K562 (cell line): Measurements from ENCODE around the gene CFP. TPM values are rescaled to one million over a fixed set of nuclear protein-coding genes. Genes with fewer than 3 reads are reported as not detected.

Source experiments
- ATAC-seq: fragments of 200-7000 bp; cut with Tn5 transposase; 3 replicates; pipeline ENCODE4 v1.9.1; 2020; ENCODE audit warnings: moderate library complexity
- BruUV-seq: library from RNA; stranded (reverse); fragments of 400-500 nt; replicated peaks from 2 replicates; lab custom pipeline; 2021; lab: Mats Ljungman, UMichigan
- CTCF ChIA-PET: fragments of 300-600 bp; formaldehyde crosslinking; extraction: SDS; loops from one replicate; lab custom pipeline; 2021; ENCODE audit warnings: low intra/inter-chr PET ratio; lab: Yijun Ruan, JAX
- POLR2A ChIA-PET: fragments of 300-600, 350-650 bp; sonication (Branson Sonifier 250); formaldehyde crosslinking; extraction: SDS; loops from one replicate; lab custom pipeline; 2021; ENCODE audit warnings: antibody characterized with exemption, inconsistent platforms; lab: Yijun Ruan, JAX
- DNase-seq, 4 experiments: peaks; one replicate each; pipeline versions ENCODE4 v3.0.0 to v3.0.0-alpha.2; 2011 to 2018; ENCODE audit warnings: low spot score in 3 of 4, mixed read lengths in 3 of 4; ENCODE audit errors: extremely low read depth in 1 of 4
- FAIRE-seq: peaks from 2 replicates; lab custom pipeline; 2011; peaks lifted over from hg19 to GRCh38; lab: Jason Lieb, UNC
- H2AFZ ChIP-seq: 2 replicates; pipeline ENCODE4 v1.6.0; 2011; ENCODE audit warnings: low read depth, low read length, control low read depth, inconsistent platforms
- H3K27ac ChIP-seq: fragments of 200-600 bp; 3 replicates; pipeline ENCODE4 v1.8.0; 2011; ENCODE audit warnings: low read depth, mild to moderate bottlenecking, control low read depth, inconsistent platforms, low read length, moderate library complexity, mixed read lengths; ENCODE audit errors: extremely low read depth
- H3K27me3 ChIP-seq, 2 experiments: fragments of 300-600 bp in 1 of 2; 2 replicates in 1 of 2; 3 replicates in 1 of 2; pipeline versions ENCODE4 v1.6.0 to v1.8.0; 2011; ENCODE audit warnings: inconsistent platforms in 2 of 2, low read length in 2 of 2, mild to moderate bottlenecking in 1 of 2, mixed read lengths in 1 of 2, moderate library complexity in 1 of 2; ENCODE audit not compliant: control insufficient read depth in 2 of 2, insufficient read depth in 2 of 2
- H3K36me3 ChIP-seq: fragments of 300-600 bp; 3 replicates; pipeline ENCODE4 v1.8.0; 2011; ENCODE audit warnings: mild to moderate bottlenecking, low read length, inconsistent platforms; ENCODE audit not compliant: control insufficient read depth, insufficient read depth
- H3K4me1 ChIP-seq, 2 experiments: fragments of 200-600 bp in 1 of 2; replicated peaks in 1 of 2; 2 replicates in 1 of 2; 3 replicates in 1 of 2; pipeline versions ENCODE4 v1.5.1 to v1.8.0; 2011; ENCODE audit warnings: inconsistent platforms in 2 of 2, low read length in 2 of 2, mild to moderate bottlenecking in 1 of 2, mixed read lengths in 1 of 2, moderate library complexity in 1 of 2; ENCODE audit not compliant: control insufficient read depth in 2 of 2, insufficient read depth in 2 of 2
- H3K4me2 ChIP-seq: 2 replicates; pipeline ENCODE4 v1.6.1; 2011; ENCODE audit warnings: low read length, control low read depth, inconsistent platforms, mixed read lengths; ENCODE audit not compliant: insufficient read depth
- H3K4me3 ChIP-seq: fragments of 200-600 bp; sonication (generic), shearing (Covaris generic); 2 replicates; pipeline ENCODE4 v1.5.1; 2016; ENCODE audit warnings: control low read depth, inconsistent platforms
- H3K79me2 ChIP-seq: fragments of 200-600 bp; 3 replicates; pipeline ENCODE4 v1.8.0; 2011; ENCODE audit warnings: low read length, inconsistent platforms; ENCODE audit not compliant: control insufficient read depth, insufficient read depth
- H3K9ac ChIP-seq, 2 experiments: 2 replicates each; pipeline versions ENCODE4 v1.6.0 to v1.6.1; 2011; ENCODE audit warnings: low read depth in 2 of 2, low read length in 2 of 2, control low read depth in 1 of 2, inconsistent platforms in 1 of 2, mild to moderate bottlenecking in 1 of 2, mixed read lengths in 1 of 2; ENCODE audit not compliant: insufficient read depth in 1 of 2
- H3K9me1 ChIP-seq: one replicate; pipeline ENCODE4 v1.6.0; 2011; ENCODE audit warnings: inconsistent platforms, mild to moderate bottlenecking, low read length, moderate library complexity; ENCODE audit not compliant: control insufficient read depth, insufficient read depth
- H3K9me3 ChIP-seq: replicated peaks from 2 replicates; pipeline ENCODE4 v1.5.1; 2011; ENCODE audit warnings: low read depth, low read length, inconsistent platforms; ENCODE audit not compliant: control insufficient read depth, insufficient read depth
- H4K20me1 ChIP-seq: replicated peaks from 2 replicates; pipeline ENCODE4 v1.6.1; 2011; ENCODE audit warnings: low read length, inconsistent platforms, mixed read lengths; ENCODE audit not compliant: control insufficient read depth, insufficient read depth
- EZH2 ChIP-seq: IDR thresholded peaks from 2 replicates; pipeline ENCODE4 v1.6.1; 2012; ENCODE audit warnings: low read depth, mild to moderate bottlenecking, inconsistent platforms, low read length, borderline replicate concordance
- GABPA ChIP-seq: fragments of 200-800 bp; sonication (Bioruptor generic); conservative IDR thresholded peaks from 2 replicates; pipeline ENCODE4 v1.6.1; 2016; ENCODE audit warnings: low read depth, missing genetic modification characterization, missing compliant biosample characterization
- MTA2 ChIP-seq: fragments of 450-650 bp; IDR thresholded peaks from 2 replicates; pipeline ENCODE4 v1.6.1; 2016; ENCODE audit warnings: low read depth
- RBFOX2 ChIP-seq: fragments of 200-400 bp; formaldehyde crosslinking; IDR thresholded peaks from 2 replicates; pipeline ENCODE4 v1.6.1; 2017; ENCODE audit warnings: low read depth, mild to moderate bottlenecking, low read length, moderate library complexity
- ZNF449 ChIP-seq: fragments of 250-450 bp; sonication (Bioruptor Pico); IDR thresholded peaks from 2 replicates; pipeline ENCODE4 v1.8.0; 2022; ENCODE audit warnings: moderate library complexity, mild to moderate bottlenecking, inconsistent platforms
- ZNF79 ChIP-seq: fragments of 250-450 bp; sonication (Bioruptor Pico); IDR thresholded peaks from 2 replicates; pipeline ENCODE4 v1.4.0; 2020; ENCODE audit warnings: low read depth, mild to moderate bottlenecking, moderate library complexity
- WGBS: fragments of 100-300 bp; shearing (Covaris generic); methylation state at CpG from one replicate; pipeline ENCODE4 v1.1.6; 2016; ENCODE audit warnings: low coverage, mixed read lengths; ENCODE audit not compliant: insufficient coverage; ENCODE audit errors: missing lambda C conversion rate; 5-methylcytosine and 5-hydroxymethylcytosine counted together
- in situ Hi-C: fragments of 300-500 bp; cut with MboI; formaldehyde crosslinking; loops from 4 replicates; pipeline ENCODE4 v1.15.0; 2018; ENCODE audit warnings: inconsistent platforms, mixed read lengths
- intact Hi-C: fragments of 100-400 bp; cut with micrococcal nuclease; formaldehyde crosslinking; loops from 2 replicates; pipeline ENCODE4 v1.14.2; 2022
- polyA plus RNA-seq, 8 experiments: library from polyadenylated mRNA; depleted of rRNA in 4 of 8; stranded (reverse) in 5 of 8; unstranded in 3 of 8; fragments of >200 nt; fragmentation: Nextera tagmentation in 2 of 8; fragmentation: Illumina TruSeq in 1 of 8; extraction: Ambion mirVana in 2 of 8; extraction: Trizol in 1 of 8; gene quantifications; 2 replicates each; pipeline versions ENCODE4 v1.2.1 to v1.2.3, GENCODE V29; 2011 to 2014; ENCODE audit warnings: inconsistent platforms in 1 of 8, missing spikeins in 1 of 8
- total RNA-seq, 7 experiments: library from RNA; depleted of rRNA in 6 of 7; stranded (reverse); fragments of >200 nt in 6 of 7; fragmentation: Illumina TruSeq in 2 of 7; extraction: Trizol in 2 of 7; gene quantifications; 2 replicates each; pipeline versions ENCODE4 v1.2.1 to v1.2.3, GENCODE V29; 2011 to 2021; ENCODE audit warnings: low replicate concordance in 1 of 7

Gene CFP
- total and polyA plus RNA-seq, 9 of the 15 experiments (the other 6 are each of a cell fraction or from before 2014, with no cell fraction given): 0.18 to 2.0 (median 0.55) TPM

DNA sequence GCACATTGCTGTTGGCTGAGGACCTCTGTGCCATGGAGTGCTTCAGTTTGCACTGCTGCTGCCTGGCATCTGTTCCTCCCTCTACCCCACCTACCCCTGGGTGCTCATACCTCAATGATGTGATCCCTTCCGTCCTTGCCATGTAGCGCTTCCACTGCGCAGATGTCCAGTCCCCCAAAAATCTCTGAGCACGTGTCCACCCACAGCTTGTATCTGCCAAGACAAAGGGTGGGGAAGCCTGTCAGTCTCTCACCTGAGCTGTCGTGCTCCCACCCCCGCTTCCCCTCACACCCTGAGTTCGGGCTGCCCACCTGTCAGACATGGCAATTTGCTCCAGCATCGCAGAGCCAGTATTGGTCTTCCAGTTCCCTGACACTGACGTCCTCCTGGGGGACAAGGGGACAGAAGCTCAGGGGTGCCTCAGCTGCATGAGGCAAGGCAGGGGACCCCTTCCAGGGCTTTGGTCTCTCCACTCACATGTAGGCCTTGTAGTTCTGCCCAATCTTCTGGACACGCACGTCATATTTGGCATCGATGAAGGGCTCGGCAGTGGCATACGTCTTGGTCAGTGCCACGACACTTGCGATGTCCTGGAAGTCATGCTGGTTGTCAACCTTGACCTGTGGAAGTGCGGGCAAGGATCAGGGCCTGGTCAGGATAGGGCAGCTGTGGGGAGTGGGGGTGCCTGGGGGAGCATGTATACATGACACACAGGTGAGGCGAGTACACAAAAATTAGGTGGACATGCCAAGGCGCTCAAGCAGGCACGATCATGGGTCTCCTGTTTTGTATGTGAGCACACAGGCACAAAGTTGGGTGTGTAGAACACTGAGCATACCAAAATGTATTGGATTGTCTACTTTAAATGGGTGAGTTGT is 53.5 kb downstream of the CFP start:
- H2AFZ ChIP-seq: no peak overlapping the region
- no peak for DNase-seq
- ChIA-PET CTCF (no interaction called here), POLR2A (no interaction called here)
- BruUV-seq: no TSS peak
- no peaks in the 10 kb centered on the region for H3K9me3 ChIP-seq
- peaks cover 10 to 39% of the 10 kb centered on the region in 2 experiments; a peak in 4 of 5 replicates for H3K4me1 ChIP-seq
- no peak overlapping the region for H3K27ac ChIP-seq
- no peaks in the 10 kb centered on the region for H4K20me1 ChIP-seq
- intact Hi-C loops: no loop called here
- in situ Hi-C loops: no loop called here
- peaks cover 9% of the 10 kb centered on the region; the same call in 2 of the 3 replicates for H3K36me3 ChIP-seq
- 91% methylated on average over 10 of the region's 20 CpGs for WGBS
- no peak for ATAC-seq
- TF ChIP-seq ZNF449 (CRISPR knock-in tag) (no peak), MTA2 (no peak), EZH2 (no peak), ZNF79 (CRISPR knock-in tag) (no peak), GABPA (tag) (no peak), RBFOX2 (no peak)
- H3K79me2 ChIP-seq: no peaks in the 10 kb centered on the region
- no peak overlapping the region for H3K9ac ChIP-seq
- no peaks in the 10 kb centered on the region for H3K27me3 ChIP-seq
- H3K9me1 ChIP-seq: no peaks in the 10 kb centered on the region
- no peak overlapping the region for H3K4me2 ChIP-seq
- H3K4me3 ChIP-seq: no peak overlapping the region
- no peak for FAIRE-seq
